ENCODE measurements around the gene OR52A1. TPM values are rescaled to one million over a fixed set of nuclear protein-coding genes. Genes with fewer than 3 reads are reported as not detected.

The OR52A1 gene
- total RNA-seq, 1 donor from 2014 or later, result not detected

DNA sequence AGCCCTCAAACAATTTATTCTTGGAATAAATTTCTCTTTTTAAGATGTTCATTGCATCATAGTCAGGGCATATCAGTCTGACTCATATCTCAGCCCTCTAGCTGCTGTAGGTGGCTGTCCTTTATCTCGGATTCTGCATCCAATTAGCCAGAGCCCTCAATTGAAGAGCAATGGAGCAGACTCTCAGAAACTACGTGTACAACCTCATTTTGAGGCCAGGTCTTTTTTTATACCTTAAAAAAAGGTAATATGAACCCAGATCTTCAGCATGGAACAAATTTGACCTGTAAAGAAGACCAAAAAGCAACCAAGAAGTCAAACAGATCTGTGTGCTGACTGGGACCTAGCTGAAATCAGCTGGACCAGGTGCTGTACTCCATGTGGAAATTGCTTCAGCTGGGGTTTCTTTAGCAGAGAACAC, 25.1 kb downstream of the OR52A1 start:
- intact Hi-C loops (cut with DNase I), result no loop called here
- no peak overlapping the region for H3K4me3 ChIP-seq
- ATAC-seq, result no peak
- H3K27ac ChIP-seq, result no peak overlapping the region
- TF ChIP-seq, protein P1, sequence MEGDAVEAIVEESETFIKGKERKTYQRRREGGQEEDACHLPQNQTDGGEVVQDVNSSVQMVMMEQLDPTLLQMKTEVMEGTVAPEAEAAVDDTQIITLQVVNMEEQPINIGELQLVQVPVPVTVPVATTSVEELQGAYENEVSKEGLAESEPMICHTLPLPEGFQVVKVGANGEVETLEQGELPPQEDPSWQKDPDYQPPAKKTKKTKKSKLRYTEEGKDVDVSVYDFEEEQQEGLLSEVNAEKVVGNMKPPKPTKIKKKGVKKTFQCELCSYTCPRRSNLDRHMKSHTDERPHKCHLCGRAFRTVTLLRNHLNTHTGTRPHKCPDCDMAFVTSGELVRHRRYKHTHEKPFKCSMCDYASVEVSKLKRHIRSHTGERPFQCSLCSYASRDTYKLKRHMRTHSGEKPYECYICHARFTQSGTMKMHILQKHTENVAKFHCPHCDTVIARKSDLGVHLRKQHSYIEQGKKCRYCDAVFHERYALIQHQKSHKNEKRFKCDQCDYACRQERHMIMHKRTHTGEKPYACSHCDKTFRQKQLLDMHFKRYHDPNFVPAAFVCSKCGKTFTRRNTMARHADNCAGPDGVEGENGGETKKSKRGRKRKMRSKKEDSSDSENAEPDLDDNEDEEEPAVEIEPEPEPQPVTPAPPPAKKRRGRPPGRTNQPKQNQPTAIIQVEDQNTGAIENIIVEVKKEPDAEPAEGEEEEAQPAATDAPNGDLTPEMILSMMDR (IDR thresholded peaks at IDR 0.05), result no peak
- DNase-seq, result no peak
- no peaks in the 10 kb centered on the region for H3K27me3 ChIP-seq (ENCODE audit: low read depth)
- no peaks in the 10 kb centered on the region for H3K9me3 ChIP-seq
- no peaks in the 10 kb centered on the region for H3K4me1 ChIP-seq
- no peaks in the 10 kb centered on the region for H3K36me3 ChIP-seq

GRCh38 chr11:5124891-5125620, 29.5 kb downstream of the OR52A1 start:
- H3K9me3 ChIP-seq, result no peaks in the 10 kb centered on the region
- DNase-seq (no peak), ATAC-seq (no peak)
- H3K27ac ChIP-seq, result no peak overlapping the region
- no peak overlapping the region for H3K4me3 ChIP-seq
- TF ChIP-seq, protein P1 (IDR thresholded peaks at IDR 0.05), result no peak
- intact Hi-C loops (cut with DNase I), result loop anchor here (5.0 kb wide), 1 partner anchor 257 kb away; the partner anchor contains the start of gene OR51M1
- no peaks in the 10 kb centered on the region for H3K27me3 ChIP-seq (ENCODE audit: low read depth)
- H3K4me1 ChIP-seq, result no peaks in the 10 kb centered on the region
- no peaks in the 10 kb centered on the region for H3K36me3 ChIP-seq

DNA sequence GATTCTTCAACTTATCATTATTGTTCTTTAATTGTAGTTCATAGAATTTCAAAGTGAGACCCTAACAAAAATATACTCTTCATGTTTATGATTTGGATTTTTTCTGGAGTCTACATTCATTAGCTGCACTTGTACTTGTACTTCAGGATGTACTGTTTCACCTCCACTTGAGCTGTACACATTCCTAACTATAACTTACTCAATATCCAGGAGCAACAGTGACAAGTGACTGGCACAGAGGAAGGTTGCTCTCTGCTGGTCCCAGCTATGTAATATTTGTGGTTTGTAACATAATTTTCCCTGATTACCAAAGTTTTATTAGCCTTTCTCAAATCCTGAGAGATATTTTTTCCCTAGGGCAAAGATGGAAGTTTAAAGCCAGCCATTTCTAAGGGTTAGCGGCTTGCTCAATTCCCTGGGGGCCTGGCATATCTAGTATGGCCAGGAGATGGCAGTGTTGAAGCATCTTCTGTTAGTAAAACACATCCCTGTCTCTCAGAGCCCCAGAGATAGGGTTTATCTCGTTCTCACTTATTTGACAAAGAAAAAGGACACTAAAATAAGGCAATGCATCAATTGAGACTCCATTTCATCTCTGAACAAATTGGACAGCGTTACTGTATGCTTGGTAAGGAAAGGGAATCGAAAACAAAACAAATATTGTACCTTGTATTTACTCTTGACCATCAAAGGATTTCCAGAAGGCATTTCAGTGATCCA, 30.6 kb downstream of the OR52A1 start:
- Histone ChIP-seq H3K4me1 (no peaks in the 10 kb centered on the region), H3K4me3 (no peak overlapping the region), H3K9me3 (no peaks in the 10 kb centered on the region), H3K27me3 (ENCODE audit: low read depth) (no peaks in the 10 kb centered on the region), H3K36me3 (no peaks in the 10 kb centered on the region), H3K27ac (no peak overlapping the region)
- intact Hi-C loops (cut with DNase I), result loop anchor here (5.0 kb wide), 1 partner anchor 258 kb away; the partner anchor contains the start of gene OR51M1
- TF ChIP-seq, protein P1 (IDR thresholded peaks at IDR 0.05), result peak; percentile 84
- no peak for DNase-seq
- ATAC-seq, result peak; percentile 81 to 85

- no peaks in the 10 kb centered on the region for H3K9me3 ChIP-seq
- no peak overlapping the region for H3K27ac ChIP-seq
- ATAC-seq (no peak), DNase-seq (no peak)
- H3K4me1 ChIP-seq, result no peaks in the 10 kb centered on the region
- no peaks in the 10 kb centered on the region for H3K27me3 ChIP-seq (ENCODE audit: low read depth)
- intact Hi-C loops (cut with DNase I), result no loop called here
- no peak overlapping the region for H3K4me3 ChIP-seq
- TF ChIP-seq, protein P1 (IDR thresholded peaks at IDR 0.05), result no peak
- no peaks in the 10 kb centered on the region for H3K36me3 ChIP-seq
Measured at GRCh38 chr11:5118893-5119292, 35.7 kb downstream of the OR52A1 start.

DNA sequence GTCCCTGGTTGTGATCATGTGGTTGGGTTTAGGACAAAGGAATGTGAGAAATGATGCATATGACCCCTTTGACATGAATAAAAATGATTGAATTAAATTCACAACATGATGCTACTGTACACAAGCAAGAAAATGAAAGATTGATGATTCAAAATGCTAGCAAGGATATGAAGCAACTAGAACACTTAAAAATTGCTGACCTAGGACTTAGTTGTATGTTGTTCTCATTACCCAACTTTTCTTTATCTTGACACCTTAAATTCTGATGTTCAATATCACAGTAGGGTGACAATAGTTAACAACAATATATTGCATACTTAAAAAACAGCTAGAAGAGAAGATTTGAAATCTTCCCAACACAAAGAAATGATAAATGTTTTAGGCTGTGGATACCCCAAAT, 37.0 kb downstream of the OR52A1 start:
- no peaks in the 10 kb centered on the region for H3K27me3 ChIP-seq (ENCODE audit: low read depth)
- H3K27ac ChIP-seq, result no peak overlapping the region
- ATAC-seq, result no peak
- H3K9me3 ChIP-seq, result no peaks in the 10 kb centered on the region
- no peaks in the 10 kb centered on the region for H3K4me1 ChIP-seq
- no peak for DNase-seq
- no peaks in the 10 kb centered on the region for H3K36me3 ChIP-seq
- TF ChIP-seq, protein P1 (IDR thresholded peaks at IDR 0.05), result no peak
- no peak overlapping the region for H3K4me3 ChIP-seq
- intact Hi-C loops (cut with DNase I), result no loop called here
